HG03159 (cell line): Measurements from ENCODE around the gene PRR16.

Experiments
- ATAC-seq: cut with Tn5 transposase; IDR thresholded peaks from one replicate; pipeline ENCODE4 v1.9.1; 2021; ENCODE audit warnings: mild to moderate bottlenecking, moderate library complexity; ENCODE audit not compliant: unreplicated experiment

The PRR16 gene

GRCh38 chr5:120461251-120461650 is 2.8 kb upstream of the PRR16 start:
- no peak for ATAC-seq

- ATAC-seq = no peak
Measured at GRCh38 chr5:120463006-120463680, 957 bp upstream of the PRR16 start.

GRCh38 chr5:120464627-120465435 is 731 bp downstream of the PRR16 start:
- no peak for ATAC-seq

GRCh38 chr5:120465436-120465961 is 1.4 kb downstream of the PRR16 start:
- ATAC-seq = no peak

GRCh38 chr5:120466341-120467006 is 2.4 kb downstream of the PRR16 start:
- ATAC-seq = no peak

GRCh38 chr5:120471971-120472370 is 7.9 kb downstream of the PRR16 start:
- no peak for ATAC-seq

GRCh38 chr5:120472911-120473310 is 8.8 kb downstream of the PRR16 start:
- ATAC-seq = no peak

GRCh38 chr5:120473332-120473731 is 9.2 kb downstream of the PRR16 start:
- no peak for ATAC-seq

- ATAC-seq = no peak
Measured at GRCh38 chr5:120476063-120476462, 12.0 kb downstream of the PRR16 start.

GRCh38 chr5:120479066-120479465 is 15.0 kb downstream of the PRR16 start:
- no peak for ATAC-seq

GRCh38 chr5:120499876-120500563 is 35.9 kb downstream of the PRR16 start:
- no peak for ATAC-seq

- no peak for ATAC-seq
Measured at GRCh38 chr5:120502531-120502930, 38.4 kb downstream of the PRR16 start.

GRCh38 chr5:120503341-120503740 is 39.2 kb downstream of the PRR16 start:
- no peak for ATAC-seq

GRCh38 chr5:120504057-120504456 is 40.0 kb downstream of the PRR16 start:
- no peak for ATAC-seq

GRCh38 chr5:120507197-120507596 is 43.1 kb downstream of the PRR16 start:
- ATAC-seq = no peak

GRCh38 chr5:120507800-120508463 is 43.8 kb downstream of the PRR16 start:
- no peak for ATAC-seq

- ATAC-seq = no peak
Measured at GRCh38 chr5:120509053-120509452, 45.0 kb downstream of the PRR16 start.

GRCh38 chr5:120510098-120510637 is 46.1 kb downstream of the PRR16 start:
- no peak for ATAC-seq

GRCh38 chr5:120510994-120511686 is 47.0 kb downstream of the PRR16 start:
- ATAC-seq = no peak

GRCh38 chr5:120512068-120512467 is 48.0 kb downstream of the PRR16 start:
- ATAC-seq = no peak
